GM12878 (cell line): Measurements from ENCODE around the gene SENP5. TPM values are rescaled to one million over a fixed set of nuclear protein-coding genes. Genes with fewer than 3 reads are reported as not detected.

Experiments
- ATF3 ChIP-seq: IDR thresholded peaks from 2 replicates; pipeline ENCODE4 v1.6.1; 2011; ENCODE audit warnings: low read depth, mild to moderate bottlenecking, low read length, moderate library complexity, borderline replicate concordance; ENCODE audit errors: extremely low read depth
- CHD1 ChIP-seq: IDR thresholded peaks from 2 replicates; pipeline ENCODE4 v1.6.1; 2012; ENCODE audit warnings: low read depth, low read length, improper control_type of control experiment
- CREB1 ChIP-seq: IDR thresholded peaks from 2 replicates; pipeline ENCODE4 v1.6.1; 2012; ENCODE audit warnings: low read depth, mild to moderate bottlenecking, inconsistent platforms
- ESRRA ChIP-seq: IDR thresholded peaks from 2 replicates; pipeline ENCODE4 v1.6.1; 2012; ENCODE audit warnings: mild to moderate bottlenecking, low read length, improper control_type of control experiment
- FOXM1 ChIP-seq: IDR thresholded peaks from 2 replicates; pipeline ENCODE4 v1.6.1; 2012; ENCODE audit warnings: low read depth, mild to moderate bottlenecking, inconsistent platforms, low read length, moderate library complexity
- MEF2B ChIP-seq: fragments of 450-650 bp; IDR thresholded peaks from 2 replicates; pipeline ENCODE4 v1.6.1; 2018; ENCODE audit warnings: mild to moderate bottlenecking, moderate library complexity; ENCODE audit not compliant: partially characterized antibody, poor library complexity, severe bottlenecking
- NR2C2 ChIP-seq: IDR thresholded peaks from 2 replicates; pipeline ENCODE4 v1.6.1; 2011; ENCODE audit warnings: borderline replicate concordance, low read depth; ENCODE audit not compliant: control insufficient read depth, insufficient read length
- NR2F1 ChIP-seq: fragments of 450-650 bp; conservative IDR thresholded peaks from 2 replicates; pipeline ENCODE4 v1.6.1; 2017; ENCODE audit warnings: mild to moderate bottlenecking
- RAD51 ChIP-seq: fragments of 450-650 bp; IDR thresholded peaks from 2 replicates; pipeline ENCODE4 v1.6.1; 2016; ENCODE audit warnings: moderate library complexity, mild to moderate bottlenecking, inconsistent platforms
- RELA ChIP-seq: fragments of 450-650 bp; IDR thresholded peaks from 2 replicates; pipeline ENCODE4 v1.8.0; 2014; ENCODE audit warnings: borderline replicate concordance; ENCODE audit not compliant: partially characterized antibody
- RFX5 ChIP-seq: IDR thresholded peaks from 2 replicates; pipeline ENCODE4 v1.6.1; 2011; ENCODE audit warnings: low read depth, low read length, improper control_type of control experiment
- STAT1 ChIP-seq: fragments of 450-650 bp; conservative IDR thresholded peaks from 2 replicates; pipeline ENCODE4 v1.6.1; 2014; ENCODE audit warnings: antibody characterized with exemption, mild to moderate bottlenecking
- SUZ12 ChIP-seq: fragments of 200-600 bp; sonication (generic); IDR thresholded peaks from one replicate; pipeline ENCODE4 v1.6.1; 2018; ENCODE audit warnings: antibody characterized with exemption, mild to moderate bottlenecking; ENCODE audit not compliant: unreplicated experiment
- TCF7 ChIP-seq: IDR thresholded peaks from 2 replicates; pipeline ENCODE4 v1.6.1; 2014; ENCODE audit warnings: antibody characterized with exemption, borderline replicate concordance
- WRNIP1 ChIP-seq: IDR thresholded peaks from 2 replicates; pipeline ENCODE4 v1.6.1; 2011; ENCODE audit warnings: low read depth, low read length, improper control_type of control experiment, borderline replicate concordance
- ZBTB40 ChIP-seq: fragments of 450-650 bp; IDR thresholded peaks from 2 replicates; pipeline ENCODE4 v1.6.1; 2016; ENCODE audit warnings: mild to moderate bottlenecking, moderate library complexity, borderline replicate concordance
- ZNF207 ChIP-seq: fragments of 450-650 bp; IDR thresholded peaks from 2 replicates; pipeline ENCODE4 v1.6.1; 2014; ENCODE audit warnings: antibody characterized with exemption, mild to moderate bottlenecking, borderline replicate concordance
- polyA plus RNA-seq, 11 experiments: library from polyadenylated mRNA; depleted of rRNA in 4 of 11; unstranded in 6 of 11; stranded (reverse) in 5 of 11; fragments of >200 nt; fragmentation: Nextera tagmentation in 4 of 11; fragmentation: Illumina TruSeq in 1 of 11; extraction: Ambion mirVana in 4 of 11; extraction: Trizol in 1 of 11; gene quantifications; 1 replicate in 1 of 11; 2 replicates in 10 of 11; pipeline versions ENCODE4 v1.2.1 to v1.2.3, GENCODE V29; 2011 to 2016; ENCODE audit warnings: inconsistent platforms in 2 of 11, missing spikeins in 2 of 11, low read depth in 1 of 11
- total RNA-seq, 4 experiments: library from RNA; depleted of rRNA in 3 of 4; stranded (reverse); fragments of >200 nt in 3 of 4; fragmentation: Illumina TruSeq in 1 of 4; extraction: Trizol in 1 of 4; gene quantifications; 2 replicates each; pipeline versions ENCODE4 v1.2.1 to v1.2.3, GENCODE V29; 2013 to 2021

SENP5 gene
- total and polyA plus RNA-seq, 10 of the 15 experiments (the other 5 are each of a cell fraction or from before 2014, with no cell fraction given) = 6.4 to 28.4 (median 15.6) TPM

GRCh38 chr3:196931828-196932587, 64.3 kb downstream of the SENP5 start (continued):
- TF ChIP-seq ZBTB40 (no peak), RFX5 (no peak), ZNF207 (no peak), FOXM1 (no peak), ATF3 (no peak), RELA (no peak), MEF2B (peak; percentile 83), TCF7 (no peak), CHD1 (no peak), ESRRA (no peak), CREB1 (no peak), NR2F1 (no peak), RAD51 (no peak), NR2C2 (no peak), STAT1 (no peak), WRNIP1 (no peak), SUZ12 (no peak)
